Measurements from ENCODE around the gene MND1.
"Not testable (repeated sequence)": the region's sequence is repeated elsewhere in the genome, so short reads cannot be mapped to it uniquely, and the experiment has no call there.

MND1 gene

GRCh38 chr4:153407906-153408305 lies 63.4 kb downstream of the MND1 start:
- no peaks in the 10 kb centered on the region for H3K27me3 ChIP-seq (ENCODE audit: insufficient read depth, low read depth, severe bottlenecking)
- no peak overlapping the region for H3K4me3 ChIP-seq (ENCODE audit: low read depth, low read length)
- H3K9me3 ChIP-seq (ENCODE audit: severe bottlenecking): peaks cover 3% of the 10 kb centered on the region
- no peaks in the 10 kb centered on the region; the same call in none of the 2 replicates for H3K36me3 ChIP-seq
- no peak for DNase-seq
- H3K27ac ChIP-seq: no peak overlapping the region
- no peak for TF ChIP-seq CTCF (IDR thresholded peaks at IDR 0.05; ENCODE audit: low read depth, low read length)

GRCh38 chr4:153408932-153409331 lies 64.4 kb downstream of the MND1 start:
- Histone ChIP-seq H3K36me3 (no peaks in the 10 kb centered on the region; the same call in none of the 2 replicates), H3K27ac (no peak overlapping the region), H3K4me3 (ENCODE audit: low read depth, low read length) (no peak overlapping the region), H3K27me3 (ENCODE audit: insufficient read depth, low read depth, severe bottlenecking) (no peaks in the 10 kb centered on the region), H3K9me3 (ENCODE audit: severe bottlenecking) (no peaks in the 10 kb centered on the region)
- DNase-seq: no peak
- TF ChIP-seq CTCF (IDR thresholded peaks at IDR 0.05; ENCODE audit: low read depth, low read length): no peak

GRCh38 chr4:153409412-153409811 lies 64.9 kb downstream of the MND1 start:
- Histone ChIP-seq H3K9me3 (ENCODE audit: severe bottlenecking) (no peaks in the 10 kb centered on the region), H3K27ac (no peak overlapping the region), H3K27me3 (ENCODE audit: insufficient read depth, low read depth, severe bottlenecking) (no peaks in the 10 kb centered on the region), H3K36me3 (no peaks in the 10 kb centered on the region; the same call in none of the 2 replicates), H3K4me3 (ENCODE audit: low read depth, low read length) (no peak overlapping the region)
- TF ChIP-seq CTCF (IDR thresholded peaks at IDR 0.05; ENCODE audit: low read depth, low read length): no peak
- DNase-seq: no peak

GRCh38 chr4:153409924-153410501 lies 65.5 kb downstream of the MND1 start:
- Histone ChIP-seq H3K27me3 (ENCODE audit: insufficient read depth, low read depth, severe bottlenecking) (no peaks in the 10 kb centered on the region), H3K9me3 (ENCODE audit: severe bottlenecking) (no peaks in the 10 kb centered on the region), H3K36me3 (no peaks in the 10 kb centered on the region; the same call in none of the 2 replicates), H3K27ac (no peak overlapping the region), H3K4me3 (ENCODE audit: low read depth, low read length) (no peak overlapping the region)
- DNase-seq: no peak
- no peak for TF ChIP-seq CTCF (IDR thresholded peaks at IDR 0.05; ENCODE audit: low read depth, low read length)

GRCh38 chr4:153413842-153414241 lies 69.4 kb downstream of the MND1 start:
- DNase-seq: no peak
- no peak overlapping the region for H3K4me3 ChIP-seq (ENCODE audit: low read depth, low read length)
- TF ChIP-seq CTCF (IDR thresholded peaks at IDR 0.05; ENCODE audit: low read depth, low read length): no peak
- H3K27me3 ChIP-seq (ENCODE audit: insufficient read depth, low read depth, severe bottlenecking): no peaks in the 10 kb centered on the region
- no peak overlapping the region for H3K27ac ChIP-seq
- no peaks in the 10 kb centered on the region for H3K9me3 ChIP-seq (ENCODE audit: severe bottlenecking)
- no peaks in the 10 kb centered on the region; the same call in 1 of the 2 replicates for H3K36me3 ChIP-seq

GRCh38 chr4:153416456-153416855 lies 72.0 kb downstream of the MND1 start:
- H3K36me3 ChIP-seq; DNase-seq; H3K27ac ChIP-seq; H3K9me3 ChIP-seq (ENCODE audit: severe bottlenecking); H3K27me3 ChIP-seq (ENCODE audit: insufficient read depth, low read depth, severe bottlenecking); H3K4me3 ChIP-seq (ENCODE audit: low read depth, low read length): not testable (repeated sequence)

Data from WERI-Rb-1 (cell line).